ENCODE measurements around the gene TMEM163. TPM values are rescaled to one million over a fixed set of nuclear protein-coding genes. Genes with fewer than 3 reads are reported as not detected.

The TMEM163 gene
- total RNA-seq, 2 experiments from 2014 or later, result 0.51 TPM; not detected in 1

DNA sequence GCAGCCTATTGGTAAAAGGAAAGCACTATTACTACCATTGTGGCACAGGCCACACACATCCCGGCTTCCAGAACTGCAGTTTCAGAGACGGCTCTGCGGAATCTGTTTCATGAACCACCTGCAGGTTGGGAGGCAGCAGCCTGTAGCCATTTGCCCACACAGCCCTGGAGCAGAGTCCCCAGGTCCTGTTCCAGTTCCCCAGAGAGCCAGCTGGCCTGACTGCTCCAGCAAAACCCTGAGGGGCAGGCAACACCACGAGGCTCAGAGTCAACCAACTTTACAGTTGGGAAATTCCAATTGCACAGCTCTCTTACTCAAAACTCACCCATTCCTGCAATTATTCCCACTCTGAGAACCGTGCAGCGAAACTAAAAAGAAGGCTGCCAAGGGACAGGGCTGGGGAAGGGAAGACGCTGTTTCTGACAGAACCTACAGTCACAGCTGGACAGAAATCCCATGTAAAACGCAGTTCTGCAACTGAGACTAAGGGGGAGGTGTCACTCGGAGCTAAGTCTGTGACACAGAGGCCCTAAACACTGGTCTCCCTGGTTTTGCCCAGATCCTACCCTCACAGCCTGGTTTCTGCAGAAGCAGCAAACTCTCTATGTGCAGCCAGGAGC, 219.4 kb downstream of the TMEM163 start:
- Histone ChIP-seq H3K27ac (ENCODE audit: low read depth, low read length, poor library complexity, severe bottlenecking) (no peak overlapping the region), H2AFZ (ENCODE audit: low read length) (no peak overlapping the region), H3K9me3 (ENCODE audit: low read length) (no peaks in the 10 kb centered on the region), H3K4me1 (ENCODE audit: insufficient read depth, low read length, poor library complexity, severe bottlenecking) (no peaks in the 10 kb centered on the region), H3K4me2 (ENCODE audit: low read length) (no peak overlapping the region), H3K9me2 (ENCODE audit: insufficient read depth, low read length) (no peaks in the 10 kb centered on the region), H3K4me3 (ENCODE audit: low read depth, low read length, poor library complexity, severe bottlenecking) (no peak overlapping the region), H3K36me3 (ENCODE audit: insufficient read depth, low read length) (no peaks in the 10 kb centered on the region), H3K79me2 (ENCODE audit: insufficient read depth, low read depth, low read length) (no peaks in the 10 kb centered on the region), H4K20me1 (ENCODE audit: insufficient read depth, low read length) (no peaks in the 10 kb centered on the region)
- no TSS peak for BruUV-seq (replicated peaks)
- TF ChIP-seq EZH2phosphoT487 (IDR thresholded peaks at IDR 0.05; ENCODE audit: borderline replicate concordance, low read depth, low read length), result no peak
- TF ChIP-seq, protein P1, sequence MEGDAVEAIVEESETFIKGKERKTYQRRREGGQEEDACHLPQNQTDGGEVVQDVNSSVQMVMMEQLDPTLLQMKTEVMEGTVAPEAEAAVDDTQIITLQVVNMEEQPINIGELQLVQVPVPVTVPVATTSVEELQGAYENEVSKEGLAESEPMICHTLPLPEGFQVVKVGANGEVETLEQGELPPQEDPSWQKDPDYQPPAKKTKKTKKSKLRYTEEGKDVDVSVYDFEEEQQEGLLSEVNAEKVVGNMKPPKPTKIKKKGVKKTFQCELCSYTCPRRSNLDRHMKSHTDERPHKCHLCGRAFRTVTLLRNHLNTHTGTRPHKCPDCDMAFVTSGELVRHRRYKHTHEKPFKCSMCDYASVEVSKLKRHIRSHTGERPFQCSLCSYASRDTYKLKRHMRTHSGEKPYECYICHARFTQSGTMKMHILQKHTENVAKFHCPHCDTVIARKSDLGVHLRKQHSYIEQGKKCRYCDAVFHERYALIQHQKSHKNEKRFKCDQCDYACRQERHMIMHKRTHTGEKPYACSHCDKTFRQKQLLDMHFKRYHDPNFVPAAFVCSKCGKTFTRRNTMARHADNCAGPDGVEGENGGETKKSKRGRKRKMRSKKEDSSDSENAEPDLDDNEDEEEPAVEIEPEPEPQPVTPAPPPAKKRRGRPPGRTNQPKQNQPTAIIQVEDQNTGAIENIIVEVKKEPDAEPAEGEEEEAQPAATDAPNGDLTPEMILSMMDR (conservative IDR thresholded peaks at IDR 0.05; ENCODE audit: low read length), result no peak
- intact Hi-C loops (cut with micrococcal nuclease; ENCODE audit: unreplicated experiment), result no loop called here
- POLR2A ChIA-PET, result no interaction called here
- no peak for DNase-seq (ENCODE audit: low spot score)
- CTCF ChIA-PET (ENCODE audit: unreplicated experiment), result no interaction called here

DNA sequence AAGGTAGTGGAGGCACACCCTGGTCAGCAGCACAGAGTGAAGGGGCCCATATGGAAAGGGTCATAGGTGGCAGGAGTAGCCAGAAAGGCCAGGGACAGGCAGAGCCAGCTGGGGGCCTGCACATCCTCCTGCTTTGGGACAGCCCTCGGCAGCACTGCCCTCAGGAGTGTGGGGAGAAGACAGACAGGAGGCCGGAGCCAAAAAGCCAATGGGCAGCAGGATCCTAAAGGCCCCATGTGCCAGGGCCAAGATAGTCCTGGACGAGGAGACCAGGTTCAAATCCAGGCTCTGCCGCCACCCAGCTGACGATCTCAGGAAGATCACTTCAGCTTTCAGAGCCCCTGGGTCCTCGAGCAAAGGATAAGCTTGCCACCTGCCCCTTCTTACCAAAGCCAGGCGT, 220.1 kb downstream of the TMEM163 start:
- ChIA-PET CTCF (ENCODE audit: unreplicated experiment) (no interaction called here), POLR2A (no interaction called here)
- no peaks in the 10 kb centered on the region for H3K4me1 ChIP-seq (ENCODE audit: insufficient read depth, low read length, poor library complexity, severe bottlenecking)

DNA sequence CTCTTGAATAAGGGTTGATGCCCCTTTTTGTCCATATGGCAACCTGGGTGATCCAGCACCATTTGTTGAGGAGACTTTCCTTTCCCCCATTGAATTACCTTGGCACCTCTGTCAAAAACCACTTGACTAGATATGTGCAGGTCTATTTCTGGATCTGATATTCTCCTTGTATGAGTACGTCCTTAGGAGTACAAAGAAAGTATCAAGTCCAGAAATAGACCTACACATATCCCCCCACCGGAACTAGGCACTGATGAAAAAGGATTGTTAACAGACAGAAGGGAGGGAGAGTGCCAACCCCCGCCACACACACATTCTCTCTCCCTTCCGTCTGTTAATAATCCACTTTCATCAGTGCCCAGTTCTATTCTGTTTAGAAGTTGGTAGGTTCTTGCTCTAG, 225.0 kb downstream of the TMEM163 start:
- DNase-seq (ENCODE audit: low spot score), result no peak
- Histone ChIP-seq H3K79me2 (ENCODE audit: insufficient read depth, low read depth, low read length) (no peaks in the 10 kb centered on the region), H3K9me2 (ENCODE audit: insufficient read depth, low read length) (no peaks in the 10 kb centered on the region), H3K4me3 (ENCODE audit: low read depth, low read length, poor library complexity, severe bottlenecking) (no peak overlapping the region), H3K36me3 (ENCODE audit: insufficient read depth, low read length) (no peaks in the 10 kb centered on the region), H4K20me1 (ENCODE audit: insufficient read depth, low read length) (no peaks in the 10 kb centered on the region), H3K9me3 (ENCODE audit: low read length) (no peaks in the 10 kb centered on the region), H3K27ac (ENCODE audit: low read depth, low read length, poor library complexity, severe bottlenecking) (no peak overlapping the region), H2AFZ (ENCODE audit: low read length) (no peak overlapping the region), H3K4me1 (ENCODE audit: insufficient read depth, low read length, poor library complexity, severe bottlenecking) (no peaks in the 10 kb centered on the region), H3K4me2 (ENCODE audit: low read length) (no peak overlapping the region)
- TF ChIP-seq EZH2phosphoT487 (IDR thresholded peaks at IDR 0.05; ENCODE audit: borderline replicate concordance, low read depth, low read length), result no peak
- TF ChIP-seq, protein P1 (conservative IDR thresholded peaks at IDR 0.05; ENCODE audit: low read length), result no peak
- CTCF ChIA-PET (ENCODE audit: unreplicated experiment), result interaction anchor here (0.6 kb wide), 1 partner anchor 9 kb away, joined by 3 read pairs; no protein-coding TSS in a partner anchor
- BruUV-seq (replicated peaks), result no TSS peak
- intact Hi-C loops (cut with micrococcal nuclease; ENCODE audit: unreplicated experiment), result no loop called here
- POLR2A ChIA-PET, result interaction anchor here (0.7 kb wide), 1 partner anchor 89 kb away, joined by 3 read pairs; no protein-coding TSS in a partner anchor

More for the DNA sequence above, 220.1 kb downstream of the TMEM163 start:
- H3K36me3 ChIP-seq (ENCODE audit: insufficient read depth, low read length), result no peaks in the 10 kb centered on the region
- no TSS peak for BruUV-seq (replicated peaks)
- H3K9me2 ChIP-seq (ENCODE audit: insufficient read depth, low read length), result no peaks in the 10 kb centered on the region
- no peak for TF ChIP-seq EZH2phosphoT487 (IDR thresholded peaks at IDR 0.05; ENCODE audit: borderline replicate concordance, low read depth, low read length)
- TF ChIP-seq, protein P1 (conservative IDR thresholded peaks at IDR 0.05; ENCODE audit: low read length), result no peak
- H3K9me3 ChIP-seq (ENCODE audit: low read length), result no peaks in the 10 kb centered on the region
- H3K79me2 ChIP-seq (ENCODE audit: insufficient read depth, low read depth, low read length), result no peaks in the 10 kb centered on the region
- H4K20me1 ChIP-seq (ENCODE audit: insufficient read depth, low read length), result no peaks in the 10 kb centered on the region
- H3K4me2 ChIP-seq (ENCODE audit: low read length), result no peak overlapping the region
- no peak overlapping the region for H3K4me3 ChIP-seq (ENCODE audit: low read depth, low read length, poor library complexity, severe bottlenecking)
- H2AFZ ChIP-seq (ENCODE audit: low read length), result no peak overlapping the region
- DNase-seq (ENCODE audit: low spot score), result no peak
- intact Hi-C loops (cut with micrococcal nuclease; ENCODE audit: unreplicated experiment), result no loop called here
- no peak overlapping the region for H3K27ac ChIP-seq (ENCODE audit: low read depth, low read length, poor library complexity, severe bottlenecking)

All from OCI-LY7 (cell line).